HG02852 (cell line): Measurements from ENCODE around the gene RAB3GAP1.

Experiments
- ATAC-seq: cut with Tn5 transposase; IDR thresholded peaks from one replicate; pipeline ENCODE4 v1.9.1; 2021; ENCODE audit warnings: mild to moderate bottlenecking, moderate library complexity; ENCODE audit not compliant: unreplicated experiment

Gene RAB3GAP1

GRCh38 chr2:135208016-135208415 lies 155.9 kb downstream of the RAB3GAP1 start:
- no peak for ATAC-seq

- no peak for ATAC-seq
Measured at GRCh38 chr2:135212757-135213156, 160.7 kb downstream of the RAB3GAP1 start.

- no peak for ATAC-seq
Measured at GRCh38 chr2:135218426-135218825, 166.3 kb downstream of the RAB3GAP1 start.

- no peak for ATAC-seq
Measured at GRCh38 chr2:135219226-135219625, 167.1 kb downstream of the RAB3GAP1 start.
